Stimulated activated CD4-positive, alpha-beta T cell treated with anti-CD3 and anti-CD28 coated beads, TNF-alpha, amount 100 ng/mL, for 24 hours (primary cell): Measurements from ENCODE around the gene SLC17A9.

Source experiments
- DNase-seq, 3 experiments: peaks; one replicate each; pipeline ENCODE4 v3.0.0-alpha.2; 2020; ENCODE audit warnings: low read depth in 3 of 3

SLC17A9 gene

GRCh38 chr20:62982124-62983075, 29.9 kb downstream of the SLC17A9 start:
- no peak for DNase-seq

- no peak for DNase-seq
These were observed 30.7 kb downstream of the SLC17A9 start for GRCh38 chr20:62983210-62983609.

GRCh38 chr20:62984666-62985443, 32.3 kb downstream of the SLC17A9 start:
- no peak for DNase-seq

GRCh38 chr20:62985444-62985778, 32.9 kb downstream of the SLC17A9 start:
- no peak for DNase-seq

- DNase-seq = no peak
These were observed 33.8 kb downstream of the SLC17A9 start for GRCh38 chr20:62986257-62986800.

GRCh38 chr20:62987114-62987513, 34.6 kb downstream of the SLC17A9 start:
- no peak for DNase-seq

GRCh38 chr20:62989201-62989601, 36.7 kb downstream of the SLC17A9 start:
- no peak for DNase-seq

- no peak for DNase-seq
These were observed 37.9 kb downstream of the SLC17A9 start for GRCh38 chr20:62990306-62990825.

- no peak for DNase-seq
These were observed 38.8 kb downstream of the SLC17A9 start for GRCh38 chr20:62991196-62991807.

GRCh38 chr20:62991863-62992262, 39.4 kb downstream of the SLC17A9 start:
- DNase-seq = no peak

GRCh38 chr20:62993856-62994494, 41.5 kb downstream of the SLC17A9 start:
- DNase-seq = no peak

- no peak for DNase-seq
These were observed 42.4 kb downstream of the SLC17A9 start for GRCh38 chr20:62994869-62995281.

- no peak for DNase-seq
These were observed 43.0 kb downstream of the SLC17A9 start for GRCh38 chr20:62995481-62995880.

- DNase-seq = no peak
These were observed 43.5 kb downstream of the SLC17A9 start for GRCh38 chr20:62995898-62996595.

- DNase-seq = no peak
These were observed 44.1 kb downstream of the SLC17A9 start for GRCh38 chr20:62996596-62996982.

- DNase-seq = no peak
These were observed 45.0 kb downstream of the SLC17A9 start for GRCh38 chr20:62997417-62998035.

GRCh38 chr20:62998449-62998848, 45.9 kb downstream of the SLC17A9 start:
- DNase-seq = no peak

- no peak for DNase-seq
These were observed 47.1 kb downstream of the SLC17A9 start for GRCh38 chr20:62999580-62999979.

GRCh38 chr20:63000036-63000435, 47.5 kb downstream of the SLC17A9 start:
- DNase-seq = no peak

GRCh38 chr20:63000958-63001357, 48.4 kb downstream of the SLC17A9 start:
- no peak for DNase-seq
